Measurements from ENCODE around the gene CNGA4.

The CNGA4 gene

GRCh38 chr11:6238902-6239301 is at the start of gene CNGA4:
Gene CNGA4 (plus strand): TSS chr11:6239089. CDS start chr11:6239207, 118 bp downstream.
- DNase-seq, result no peak

GRCh38 chr11:6191742-6192141 is 47.1 kb upstream of the CNGA4 start:
- peak; percentile 75 to 78 for DNase-seq

GRCh38 chr11:6194065-6194581 is 44.8 kb upstream of the CNGA4 start:
- peak; percentile 60 to 66 for DNase-seq

- DNase-seq, result peak in 1 of 2 donors; percentile 9
Measured at GRCh38 chr11:6196396-6196795, 42.5 kb upstream of the CNGA4 start.

GRCh38 chr11:6197466-6198200 is 41.3 kb upstream of the CNGA4 start:
- DNase-seq, result no peak

GRCh38 chr11:6199174-6199810 is 39.6 kb upstream of the CNGA4 start, which contains the start of gene OR52W1:
Gene OR52W1 (plus strand): TSS chr11:6199224. CDS start chr11:6199224, 0 bp downstream.
- DNase-seq, result no peak

GRCh38 chr11:6200975-6201374 is 37.9 kb upstream of the CNGA4 start:
- DNase-seq, result peak; percentile 96 to 99

GRCh38 chr11:6201481-6201880 is 37.4 kb upstream of the CNGA4 start:
- DNase-seq, result peak; percentile 83 to 93

GRCh38 chr11:6202041-6202440 is 36.8 kb upstream of the CNGA4 start:
- DNase-seq, result no peak

- DNase-seq, result peak; percentile 41 to 59
Measured at GRCh38 chr11:6203327-6203726, 35.6 kb upstream of the CNGA4 start.

GRCh38 chr11:6204706-6205105 is 34.2 kb upstream of the CNGA4 start:
- peak; percentile 93 to 97 for DNase-seq

GRCh38 chr11:6205366-6205765 is 33.5 kb upstream of the CNGA4 start, which contains the start of gene C11orf42:
Gene C11orf42 (plus strand): TSS chr11:6205557. CDS start chr11:6205616, 59 bp downstream.
- no peak for DNase-seq

- DNase-seq, result no peak
Measured at GRCh38 chr11:6206456-6207180, 32.3 kb upstream of the CNGA4 start.

- no peak for DNase-seq
Measured at GRCh38 chr11:6209801-6210200, 29.1 kb upstream of the CNGA4 start.

- DNase-seq, result no peak
Measured at GRCh38 chr11:6210274-6210955, 28.5 kb upstream of the CNGA4 start.

GRCh38 chr11:6214530-6214929 is 24.4 kb upstream of the CNGA4 start:
- DNase-seq, result no peak

GRCh38 chr11:6216501-6216900 is 22.4 kb upstream of the CNGA4 start:
- DNase-seq, result no peak

- DNase-seq, result no peak
Measured at GRCh38 chr11:6217722-6218121, 21.2 kb upstream of the CNGA4 start.

GRCh38 chr11:6219359-6219758 is 19.5 kb upstream of the CNGA4 start:
- peak; percentile 75 to 86 for DNase-seq

GRCh38 chr11:6223854-6224253 is 15.0 kb upstream of the CNGA4 start:
- DNase-seq, result no peak

GRCh38 chr11:6224421-6224820 is 14.5 kb upstream of the CNGA4 start:
- DNase-seq, result no peak

- no peak for DNase-seq
Measured at GRCh38 chr11:6225024-6225423, 13.9 kb upstream of the CNGA4 start.

- peak in 1 of 2 donors; percentile 45 for DNase-seq
Measured at GRCh38 chr11:6225896-6226295, 13.0 kb upstream of the CNGA4 start.
